Uterus (tissue), 2 donors: ENCODE data around the gene ZNF410.

Experiments
- CTCF ChIP-seq, 4 experiments: fragments of 200-600 bp in 2 of 4; fragments of 450-650 bp in 2 of 4; sonication (generic) in 2 of 4; IDR thresholded peaks; one replicate each; pipeline ENCODE4 v1.5.1; 2016 to 2019; ENCODE audit warnings: antibody characterized with exemption in 4 of 4, mild to moderate bottlenecking in 2 of 4, moderate library complexity in 1 of 4
- POLR2A ChIP-seq, 2 donors: fragments of 450-650 bp; IDR thresholded peaks; one replicate each; pipeline ENCODE4 v1.6.1; 2016; ENCODE audit warnings: antibody characterized with exemption in 2 of 2, mild to moderate bottlenecking in 1 of 2, moderate library complexity in 1 of 2

- TF ChIP-seq CTCF (IDR thresholded peaks at IDR 0.05) = no peak
- no peak for TF ChIP-seq POLR2A (IDR thresholded peaks at IDR 0.05)
These were observed 26.6 kb downstream of the ZNF410 start for GRCh38 chr14:73913256-73913655.
